MG63 (cell line): ENCODE results near the gene CCL3. TPM values are rescaled to one million over a fixed set of nuclear protein-coding genes. Genes with fewer than 3 reads are reported as not detected.

Experiments used
- DNase-seq: peaks from one replicate; pipeline ENCODE4 v3.0.0-alpha.2; 2020
- H3K27me3 ChIP-seq: fragments of 250-450 bp; sonication (Bioruptor Pico); 2 replicates; pipeline ENCODE4 v1.5.1; 2020; ENCODE audit warnings: mild to moderate bottlenecking, moderate library complexity
- H3K36me3 ChIP-seq: fragments of 250-450 bp; sonication (Bioruptor Pico); 2 replicates; pipeline ENCODE4 v1.5.1; 2020; ENCODE audit warnings: mild to moderate bottlenecking, moderate library complexity
- H3K4me3 ChIP-seq: fragments of 250-450 bp; sonication (Bioruptor Pico); 2 replicates; pipeline ENCODE4 v1.5.1; 2020; ENCODE audit warnings: mild to moderate bottlenecking, moderate library complexity
- H3K9me3 ChIP-seq: fragments of 250-450 bp; sonication (Bioruptor Pico); 2 replicates; pipeline ENCODE4 v1.5.1; 2020; ENCODE audit warnings: mild to moderate bottlenecking, moderate library complexity
- total RNA-seq: library from RNA; depleted of rRNA; stranded (reverse); fragments of >200 nt; shearing (Covaris generic); gene quantifications from 2 replicates; pipeline ENCODE4 v1.2.3, GENCODE V29; 2014; ENCODE audit warnings: low replicate concordance; rRNA removed

The CCL3 gene
- total RNA-seq, 1 experiment from 2014 or later, result not detected

GRCh38 chr17:36071751-36072150 lies 18.2 kb downstream of the CCL3 start:
- H3K4me3 ChIP-seq, result no peak overlapping the region
- no peaks in the 10 kb centered on the region for H3K9me3 ChIP-seq
- H3K36me3 ChIP-seq, result no peaks in the 10 kb centered on the region
- DNase-seq, result no peak
- H3K27me3 ChIP-seq, result peaks cover 3% of the 10 kb centered on the region; the same call in 1 of the 2 replicates

GRCh38 chr17:36070427-36070826 lies 19.5 kb downstream of the CCL3 start:
- Histone ChIP-seq H3K27me3 (0 out of 2 replicates have a peak, but pooled peaks cover 3% of the 10 kb centered on the region), H3K36me3 (no peaks in the 10 kb centered on the region), H3K9me3 (no peaks in the 10 kb centered on the region), H3K4me3 (no peak overlapping the region)
- no peak for DNase-seq

- Histone ChIP-seq H3K9me3 (no peaks in the 10 kb centered on the region), H3K4me3 (no peak overlapping the region), H3K27me3 (0 out of 2 replicates have a peak, but pooled peaks cover 3% of the 10 kb centered on the region), H3K36me3 (no peaks in the 10 kb centered on the region)
- no peak for DNase-seq
Measured at GRCh38 chr17:36069136-36069535, 20.8 kb downstream of the CCL3 start.

- H3K4me3 ChIP-seq, result no peak overlapping the region
- no peaks in the 10 kb centered on the region for H3K9me3 ChIP-seq
- no peaks in the 10 kb centered on the region for H3K27me3 ChIP-seq
- H3K36me3 ChIP-seq, result no peaks in the 10 kb centered on the region
- DNase-seq, result no peak
Measured at GRCh38 chr17:36068524-36068923, 21.4 kb downstream of the CCL3 start.

- Histone ChIP-seq H3K27me3 (peaks cover 2% of the 10 kb centered on the region; the same call in 1 of the 2 replicates), H3K9me3 (no peaks in the 10 kb centered on the region), H3K36me3 (no peaks in the 10 kb centered on the region), H3K4me3 (no peak overlapping the region)
- no peak for DNase-seq
Measured at GRCh38 chr17:36066365-36066985, 23.5 kb downstream of the CCL3 start.

GRCh38 chr17:36063786-36064541 lies 26.0 kb downstream of the CCL3 start, which contains the start of gene CCL18:
Gene CCL18 (plus strand): TSS chr17:36064272. CDS start chr17:36064343, 71 bp downstream.
- H3K9me3 ChIP-seq, result no peaks in the 10 kb centered on the region
- H3K4me3 ChIP-seq, result no peak within 1 kb of the TSS
- no peaks in the 10 kb centered on the region for H3K36me3 ChIP-seq
- H3K27me3 ChIP-seq, result peaks cover 9% of the 10 kb centered on the region
- no peak for DNase-seq

- H3K36me3 ChIP-seq, result no peaks in the 10 kb centered on the region
- no peaks in the 10 kb centered on the region for H3K9me3 ChIP-seq
- no peak for DNase-seq
- no peak overlapping the region for H3K4me3 ChIP-seq
- peaks cover 9% of the 10 kb centered on the region for H3K27me3 ChIP-seq
Measured at GRCh38 chr17:36060816-36061215, 29.1 kb downstream of the CCL3 start.

- no peak for DNase-seq
- Histone ChIP-seq H3K36me3 (no peaks in the 10 kb centered on the region), H3K27me3 (peaks cover 11% of the 10 kb centered on the region), H3K4me3 (no peak overlapping the region), H3K9me3 (no peaks in the 10 kb centered on the region)
Measured at GRCh38 chr17:36059406-36059805, 30.5 kb downstream of the CCL3 start.

- Histone ChIP-seq H3K36me3 (no peaks in the 10 kb centered on the region), H3K9me3 (no peaks in the 10 kb centered on the region), H3K27me3 (peaks cover 13% of the 10 kb centered on the region), H3K4me3 (no peak overlapping the region)
- DNase-seq, result no peak
Measured at GRCh38 chr17:36057911-36058310, 32.0 kb downstream of the CCL3 start.

GRCh38 chr17:36055921-36056520 lies 33.9 kb downstream of the CCL3 start:
- Histone ChIP-seq H3K9me3 (no peaks in the 10 kb centered on the region; the same call in 1 of the 2 replicates), H3K36me3 (no peaks in the 10 kb centered on the region), H3K27me3 (peaks cover 16% of the 10 kb centered on the region), H3K4me3 (no peak overlapping the region)
- DNase-seq, result no peak

- no peak for DNase-seq
- Histone ChIP-seq H3K27me3 (peaks cover 13% of the 10 kb centered on the region), H3K4me3 (no peak overlapping the region), H3K36me3 (no peaks in the 10 kb centered on the region), H3K9me3 (no peaks in the 10 kb centered on the region; the same call in 1 of the 2 replicates)
Measured at GRCh38 chr17:36055171-36055570, 34.8 kb downstream of the CCL3 start.

GRCh38 chr17:36049643-36050042 lies 40.3 kb downstream of the CCL3 start:
- no peak for DNase-seq
- Histone ChIP-seq H3K9me3 (peaks cover 10% of the 10 kb centered on the region), H3K36me3 (no peaks in the 10 kb centered on the region), H3K4me3 (no peak overlapping the region), H3K27me3 (peaks cover 7% of the 10 kb centered on the region)

- no peak overlapping the region for H3K4me3 ChIP-seq
- peaks cover 10% of the 10 kb centered on the region for H3K9me3 ChIP-seq
- no peaks in the 10 kb centered on the region for H3K36me3 ChIP-seq
- H3K27me3 ChIP-seq, result peaks cover 5% of the 10 kb centered on the region
- no peak for DNase-seq
Measured at GRCh38 chr17:36048066-36048465, 41.9 kb downstream of the CCL3 start.

Other genes with a start within 250 kb of the CCL3 start
- not detected in 2 replicates for gene HEATR9, start 221.3 kb downstream of the CCL3 start, total RNA-seq
- 3.0 and 4.4 TPM in 2 replicates for gene CCL5, start 209.8 kb downstream of the CCL3 start, total RNA-seq
- 0.89 and 2.5 TPM in 2 replicates for gene RDM1, start 159.4 kb downstream of the CCL3 start, total RNA-seq
- not detected in 2 replicates for gene LYZL6, start 146.4 kb downstream of the CCL3 start, total RNA-seq
- not detected in 2 replicates for gene CCL16, start 108.6 kb downstream of the CCL3 start, total RNA-seq
- gene CCL14, start 103.4 kb downstream of the CCL3 start, total RNA-seq, result not detected in 2 replicates
- gene CCL15, start 88.6 kb downstream of the CCL3 start, total RNA-seq, result not detected in 2 replicates
- not detected in 2 replicates for gene CCL23, start 72.2 kb downstream of the CCL3 start, total RNA-seq
- gene CCL18, start 25.9 kb downstream of the CCL3 start, total RNA-seq, result not detected in 2 replicates
- gene CCL4, start 13.7 kb upstream of the CCL3 start, total RNA-seq, result not detected in 2 replicates
- gene TBC1D3B, start 86.5 kb upstream of the CCL3 start, total RNA-seq, result not detected in 2 replicates
- not detected in 2 replicates for gene CCL3L1, start 106.6 kb upstream of the CCL3 start, total RNA-seq
- not detected in 2 replicates for gene CCL4L2, start 120.9 kb upstream of the CCL3 start, total RNA-seq
- not detected in 2 replicates for gene TBC1D3I, start 174.4 kb upstream of the CCL3 start, total RNA-seq
- gene TBC1D3G, start 233.7 kb upstream of the CCL3 start, total RNA-seq, result not detected in 2 replicates